ENCODE results near the gene AGK. TPM values are rescaled to one million over a fixed set of nuclear protein-coding genes. Genes with fewer than 3 reads are reported as not detected.
"Not testable (repeated sequence)": the region's sequence is repeated elsewhere in the genome, so short reads cannot be mapped to it uniquely, and the experiment has no call there.

AGK gene
- total RNA-seq, 1 experiment from 2014 or later: 53.5 TPM

- no peak for DNase-seq (ENCODE audit: low spot score)
- in situ Hi-C loops (cut with HindIII; ENCODE audit: low sequenced_read_pairs): no loop called here
Observed at GRCh38 chr7:141666071-141666470, 114.9 kb downstream of the AGK start.

GRCh38 chr7:141668853-141669252, 117.6 kb downstream of the AGK start:
- DNase-seq (ENCODE audit: low spot score): no peak
- in situ Hi-C loops (cut with HindIII; ENCODE audit: low sequenced_read_pairs): no loop called here

- in situ Hi-C loops (cut with HindIII; ENCODE audit: low sequenced_read_pairs): no loop called here
- no peak for DNase-seq (ENCODE audit: low spot score)
Observed at GRCh38 chr7:141671705-141672496, 120.7 kb downstream of the AGK start.

GRCh38 chr7:141673346-141673745, 122.1 kb downstream of the AGK start:
- in situ Hi-C loops (cut with HindIII; ENCODE audit: low sequenced_read_pairs): no loop called here
- DNase-seq (ENCODE audit: low spot score): no peak

GRCh38 chr7:141674171-141674671, 123.0 kb downstream of the AGK start:
- DNase-seq (ENCODE audit: low spot score): no peak
- in situ Hi-C loops (cut with HindIII; ENCODE audit: low sequenced_read_pairs): no loop called here

GRCh38 chr7:141674702-141675101, 123.5 kb downstream of the AGK start:
- DNase-seq (ENCODE audit: low spot score): no peak
- in situ Hi-C loops (cut with HindIII; ENCODE audit: low sequenced_read_pairs): no loop called here

- DNase-seq (ENCODE audit: low spot score): no peak
- in situ Hi-C loops (cut with HindIII; ENCODE audit: low sequenced_read_pairs): no loop called here
Observed at GRCh38 chr7:141675436-141676215, 124.4 kb downstream of the AGK start.

GRCh38 chr7:141676618-141677017, 125.4 kb downstream of the AGK start:
- in situ Hi-C loops (cut with HindIII; ENCODE audit: low sequenced_read_pairs): no loop called here
- DNase-seq (ENCODE audit: low spot score): no peak

GRCh38 chr7:141679014-141679413, 127.8 kb downstream of the AGK start:
- in situ Hi-C loops (cut with HindIII; ENCODE audit: low sequenced_read_pairs): no loop called here
- no peak for DNase-seq (ENCODE audit: low spot score)

- in situ Hi-C loops (cut with HindIII; ENCODE audit: low sequenced_read_pairs): no loop called here
- peak; percentile 97 for DNase-seq (ENCODE audit: low spot score)
Observed at GRCh38 chr7:141685285-141686023, 134.2 kb downstream of the AGK start.

- DNase-seq (ENCODE audit: low spot score): no peak
- in situ Hi-C loops (cut with HindIII; ENCODE audit: low sequenced_read_pairs): no loop called here
Observed at GRCh38 chr7:141686074-141686473, 134.9 kb downstream of the AGK start.

GRCh38 chr7:141686670-141687069, 135.5 kb downstream of the AGK start:
- in situ Hi-C loops (cut with HindIII; ENCODE audit: low sequenced_read_pairs): no loop called here

GRCh38 chr7:141688043-141688442, 136.8 kb downstream of the AGK start:
- in situ Hi-C loops (cut with HindIII; ENCODE audit: low sequenced_read_pairs): no loop called here
- no peak for DNase-seq (ENCODE audit: low spot score)

More at GRCh38 chr7:141686670-141687069, 135.5 kb downstream of the AGK start:
- DNase-seq (ENCODE audit: low spot score): no peak

- DNase-seq (ENCODE audit: low spot score); in situ Hi-C loops (cut with HindIII; ENCODE audit: low sequenced_read_pairs): not testable (repeated sequence)
Observed at GRCh38 chr7:141689072-141689825, 138.0 kb downstream of the AGK start.

GRCh38 chr7:141691540-141691939, 140.3 kb downstream of the AGK start:
- in situ Hi-C loops (cut with HindIII; ENCODE audit: low sequenced_read_pairs): no loop called here
- DNase-seq (ENCODE audit: low spot score): no peak

GRCh38 chr7:141691961-141692360, 140.8 kb downstream of the AGK start:
- in situ Hi-C loops (cut with HindIII; ENCODE audit: low sequenced_read_pairs): no loop called here
- DNase-seq (ENCODE audit: low spot score): no peak

- no peak for DNase-seq (ENCODE audit: low spot score)
- in situ Hi-C loops (cut with HindIII; ENCODE audit: low sequenced_read_pairs): no loop called here
Observed at GRCh38 chr7:141693082-141693481, 141.9 kb downstream of the AGK start.

GRCh38 chr7:141695803-141696289, 144.6 kb downstream of the AGK start:
- DNase-seq (ENCODE audit: low spot score): no peak
- in situ Hi-C loops (cut with HindIII; ENCODE audit: low sequenced_read_pairs): no loop called here

- in situ Hi-C loops (cut with HindIII; ENCODE audit: low sequenced_read_pairs): no loop called here
- DNase-seq (ENCODE audit: low spot score): no peak
Observed at GRCh38 chr7:141696348-141696747, 145.1 kb downstream of the AGK start.

Measured in G401 (cell line).